ENCODE data around the gene RBP5.

Gene RBP5, protein sequence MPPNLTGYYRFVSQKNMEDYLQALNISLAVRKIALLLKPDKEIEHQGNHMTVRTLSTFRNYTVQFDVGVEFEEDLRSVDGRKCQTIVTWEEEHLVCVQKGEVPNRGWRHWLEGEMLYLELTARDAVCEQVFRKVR

DNA sequence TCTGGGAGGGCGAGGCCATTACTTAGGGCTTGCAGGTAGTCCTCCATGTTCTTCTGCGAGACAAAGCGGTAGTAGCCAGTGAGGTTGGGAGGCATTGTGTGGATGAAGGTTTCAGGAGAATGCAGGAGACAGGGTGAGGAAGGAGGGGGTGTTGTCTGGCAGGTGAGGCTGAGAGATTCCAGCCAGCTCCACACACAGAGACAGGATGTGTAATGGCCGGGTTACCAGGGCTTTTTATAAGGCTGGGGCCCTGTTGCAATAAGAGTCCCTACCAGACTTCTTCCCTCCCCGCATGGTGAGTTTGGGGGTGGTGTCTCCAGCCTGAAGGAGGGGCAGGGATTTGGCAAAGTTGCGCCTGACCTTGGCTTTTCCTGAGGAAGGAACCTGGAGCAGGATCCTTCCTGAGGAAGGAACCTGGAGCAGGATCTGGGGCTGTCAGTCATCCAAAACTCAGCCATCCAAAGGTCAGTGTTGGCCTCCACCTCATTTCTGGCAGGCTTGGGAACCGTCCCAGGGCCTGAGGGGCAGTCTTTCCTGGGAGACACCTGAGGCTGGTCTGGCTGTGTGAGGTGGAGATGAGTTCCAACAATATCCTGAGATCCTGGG, at the start of gene RBP5:
TSS of gene RBP5 (minus strand) at position 209 of the 606 bp plus-strand sequence. CDS start at position 95, 114 bp downstream.
- no peak for DNase-seq

DNA sequence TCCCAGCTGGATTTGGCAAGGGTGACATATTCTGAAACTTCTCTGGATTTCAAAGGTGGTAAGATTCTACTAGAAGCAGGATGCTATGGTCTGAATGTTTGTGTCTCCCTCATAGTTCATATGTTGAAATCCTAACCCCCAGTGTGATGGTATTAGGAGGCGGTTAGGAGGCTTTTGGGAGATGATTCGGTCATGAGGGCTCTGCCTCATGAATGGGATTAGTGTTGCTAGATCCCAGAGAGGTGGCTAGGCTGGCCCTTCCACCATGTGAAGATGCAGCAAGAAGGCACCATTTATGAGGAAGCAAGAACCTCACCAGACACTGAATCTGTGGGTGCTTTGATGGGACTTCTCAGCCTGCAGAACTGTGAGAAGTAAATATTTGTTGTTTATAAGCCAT, 49.8 kb upstream of the RBP5 start:
- no peak for DNase-seq

DNA sequence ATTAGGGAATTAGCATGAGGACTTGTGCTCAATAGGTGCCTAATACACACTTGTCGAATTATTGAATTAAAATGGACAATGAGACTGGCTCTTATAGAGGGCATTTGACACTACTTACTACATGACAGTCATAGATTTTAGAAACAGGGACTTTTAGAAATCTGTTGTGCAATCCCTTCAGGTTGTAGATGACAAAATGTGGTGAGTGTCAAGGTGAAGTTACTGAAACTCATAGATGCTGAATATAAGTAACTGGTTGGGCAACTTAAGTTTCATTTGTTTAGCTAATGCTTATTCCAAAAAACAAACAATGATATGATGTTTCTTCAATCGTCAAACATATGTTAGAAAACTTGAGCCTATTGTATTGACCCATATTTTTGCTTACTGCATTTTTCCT, 47.9 kb upstream of the RBP5 start:
- no peak for DNase-seq

DNA sequence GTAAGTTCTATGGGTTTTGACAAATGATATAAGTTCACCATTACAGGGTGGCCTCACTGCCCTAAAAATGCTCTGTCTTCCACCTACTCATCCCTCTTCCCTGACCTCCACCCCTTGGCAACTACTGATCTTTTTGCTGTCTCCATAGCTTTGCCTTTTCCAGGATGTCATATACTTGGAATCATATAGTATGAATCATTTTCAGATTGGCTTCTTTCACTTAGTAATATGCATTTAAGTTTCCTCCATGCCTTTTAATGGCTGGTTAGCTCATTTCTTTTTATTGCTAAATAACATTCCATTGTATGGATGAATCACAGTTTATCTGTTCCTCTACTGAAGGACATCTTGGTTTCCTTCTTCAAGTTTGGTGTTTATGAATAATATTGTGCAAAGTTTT, 46.8 kb upstream of the RBP5 start:
- no peak for DNase-seq

DNA sequence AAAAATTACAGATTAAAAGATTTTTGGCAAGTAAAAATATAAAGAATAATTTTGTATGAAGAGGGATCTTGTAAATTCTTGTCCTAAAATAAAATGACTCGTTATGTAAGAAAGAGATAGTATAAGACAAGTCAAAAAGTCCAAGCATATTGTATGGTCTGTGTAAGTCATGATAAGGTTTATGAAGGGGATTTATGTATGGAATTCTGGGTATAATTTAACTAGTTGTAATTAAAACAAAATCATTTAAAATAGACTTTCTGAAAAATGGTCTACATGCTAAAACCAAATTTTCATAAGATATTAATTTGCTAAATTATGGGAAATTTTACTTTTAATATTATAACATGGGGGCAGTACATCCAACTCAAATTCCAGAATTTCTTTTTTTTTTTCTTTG, 43.2 kb upstream of the RBP5 start:
- DNase-seq: no peak

DNA sequence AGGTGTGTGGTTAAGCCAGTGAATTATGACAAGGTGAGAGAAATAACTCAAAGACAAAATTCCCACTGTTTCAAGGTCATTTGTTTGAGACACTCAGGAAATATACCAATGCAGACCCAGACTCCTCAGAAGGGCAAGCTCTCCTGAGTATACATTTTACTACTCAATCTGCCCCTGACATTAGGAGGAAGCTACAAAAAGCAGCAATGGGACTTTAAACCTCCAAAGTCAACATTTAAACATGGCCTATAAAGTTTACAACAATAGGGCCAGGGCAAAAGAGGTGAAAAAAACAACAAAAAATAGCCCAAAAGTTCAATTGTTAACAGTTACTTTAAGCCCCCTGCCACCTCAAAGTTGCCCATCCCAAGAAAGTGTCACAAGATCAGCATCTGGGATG, 41.3 kb upstream of the RBP5 start:
- no peak for DNase-seq

DNA sequence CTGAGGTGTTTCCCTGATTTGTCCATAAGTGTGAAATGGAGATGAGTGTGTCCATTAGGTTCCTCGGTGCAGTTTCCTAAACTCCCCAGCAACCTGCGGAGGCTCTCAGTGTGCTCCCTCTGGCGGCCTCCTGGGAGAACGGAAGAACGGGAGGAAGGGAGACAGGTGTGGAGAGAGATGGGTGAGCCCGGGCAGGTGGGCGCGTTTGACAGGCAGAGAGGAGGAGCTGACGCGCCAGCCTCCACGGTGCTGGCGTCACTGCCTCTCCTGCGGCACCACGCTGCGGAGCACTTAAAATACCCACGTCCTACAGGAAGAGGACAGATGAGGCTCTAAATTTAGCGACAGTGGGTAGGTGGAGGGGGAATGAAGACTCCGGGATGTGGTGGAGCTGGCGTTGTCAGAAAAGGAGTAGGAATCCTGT, 34.0 kb upstream of the RBP5 start:
- no peak for DNase-seq

DNA sequence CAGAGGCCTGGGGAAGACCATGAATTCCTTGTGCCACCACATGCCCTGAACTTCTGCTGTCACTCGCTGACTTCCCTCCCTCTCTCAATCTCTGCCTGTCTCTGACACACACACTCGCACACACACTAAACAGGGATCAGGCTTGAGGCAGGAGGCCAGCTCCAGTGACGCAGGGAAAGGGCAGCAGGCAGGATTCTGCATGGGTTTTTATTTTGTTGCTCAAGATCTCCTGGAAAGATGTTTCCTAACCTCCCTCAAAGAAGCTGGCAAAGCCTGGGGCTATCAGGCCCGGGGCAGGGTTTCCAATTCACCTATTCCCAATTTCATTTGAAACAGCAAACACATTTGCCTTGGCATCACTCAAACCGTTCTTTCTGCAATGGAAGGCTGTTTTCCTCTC, 33.1 kb upstream of the RBP5 start:
- DNase-seq: no peak

DNA sequence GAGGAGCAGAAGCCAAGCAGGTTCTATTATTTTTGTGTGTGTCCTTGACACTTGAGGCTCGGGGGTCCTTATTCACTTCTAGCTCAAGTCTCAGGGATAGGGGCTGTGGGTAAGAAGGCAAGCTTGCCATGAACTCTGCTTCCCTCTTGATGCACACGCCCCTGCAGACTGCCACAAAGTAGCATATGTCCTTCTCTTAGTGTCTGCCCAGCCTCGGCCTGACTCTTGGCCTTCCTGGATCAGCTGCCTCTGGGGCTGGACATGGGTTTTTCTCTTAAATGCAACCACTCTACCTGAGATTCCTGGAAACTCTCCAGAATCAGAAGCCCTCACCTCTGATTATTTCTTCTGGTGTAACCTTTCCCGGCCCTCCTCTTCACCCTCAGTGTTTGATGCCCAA, 32.6 kb upstream of the RBP5 start:
- no peak for DNase-seq

DNA sequence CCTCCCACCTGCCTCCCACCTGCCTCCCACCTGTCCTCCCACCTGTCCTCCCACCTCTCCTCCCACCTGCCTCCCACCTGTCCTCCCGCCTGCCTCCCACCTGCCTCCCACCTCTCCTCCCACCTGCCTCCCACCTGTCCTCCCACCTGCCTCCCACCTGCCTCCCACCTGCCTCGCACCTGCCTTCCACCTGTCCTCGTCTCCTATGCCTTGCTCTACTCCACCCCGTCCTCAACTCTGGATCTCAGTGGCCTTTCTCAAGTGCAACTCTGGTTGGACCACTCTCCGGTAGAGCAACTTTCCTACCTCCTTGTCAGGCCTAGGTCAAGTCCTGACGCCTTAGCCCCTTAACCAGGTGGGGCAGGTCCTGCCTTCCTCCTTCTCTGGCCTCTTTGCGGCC, 31.5 kb upstream of the RBP5 start:
- no peak for DNase-seq

DNA sequence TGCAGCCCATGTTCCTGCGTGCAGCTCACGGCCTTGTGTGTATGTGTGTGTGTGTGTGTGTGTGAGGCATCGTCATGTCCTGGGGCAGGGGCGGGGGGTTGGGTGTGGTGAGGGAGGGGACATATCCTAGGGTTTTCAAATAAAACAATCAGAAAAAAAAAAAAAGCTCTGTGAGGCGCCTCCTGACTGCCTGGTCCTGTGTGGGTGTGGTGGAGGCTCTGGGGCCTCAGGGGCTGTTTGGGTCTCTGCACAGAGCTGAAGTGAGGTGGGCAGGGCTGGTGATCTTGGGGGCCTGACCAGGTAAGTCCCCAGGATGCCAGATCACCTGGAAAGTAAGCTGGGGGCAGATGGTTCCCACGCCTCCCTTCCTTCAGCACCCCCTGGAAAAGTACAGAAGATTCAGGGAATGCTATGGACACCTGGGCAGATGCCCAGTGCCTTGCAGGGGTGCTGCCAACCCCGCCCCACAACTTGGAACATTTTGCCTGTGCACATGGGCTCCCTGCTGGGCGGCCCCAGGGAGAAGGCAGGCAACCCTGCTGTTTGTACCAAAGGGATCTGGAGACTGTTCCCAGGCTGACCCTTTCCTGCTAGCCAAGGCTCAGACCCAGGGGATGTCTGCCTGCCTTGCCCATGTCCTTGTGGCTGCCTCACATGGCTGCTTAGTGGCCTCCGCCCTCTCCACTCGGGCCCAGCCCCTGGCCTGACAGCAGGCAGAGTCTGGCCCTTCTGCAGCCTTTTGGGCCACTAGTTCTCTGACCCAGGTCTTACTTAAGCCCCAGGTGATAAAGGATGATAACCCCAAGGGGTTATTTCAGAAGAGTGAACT, 30.3 kb upstream of the RBP5 start:
- no peak for DNase-seq

DNA sequence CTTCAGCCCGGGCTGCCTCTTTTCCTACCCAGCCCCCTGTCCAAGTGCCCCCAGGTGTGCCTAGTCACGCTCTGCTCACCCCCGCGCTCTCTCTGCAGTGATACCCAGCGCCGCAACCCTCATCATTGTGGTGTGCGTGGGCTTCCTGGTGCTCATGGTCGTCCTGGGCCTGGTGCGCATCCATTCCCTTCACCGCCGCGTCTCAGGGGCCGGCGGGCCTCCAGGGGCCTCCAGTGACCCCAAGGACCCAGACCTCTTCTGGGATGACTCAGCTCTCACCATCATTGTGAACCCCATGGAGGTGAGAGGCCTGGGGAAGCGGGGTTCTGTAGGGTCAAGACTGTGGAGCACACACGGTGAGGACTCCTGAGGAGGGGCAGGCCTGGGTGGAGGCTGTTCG, 28.7 kb upstream of the RBP5 start:
- no peak for DNase-seq

DNA sequence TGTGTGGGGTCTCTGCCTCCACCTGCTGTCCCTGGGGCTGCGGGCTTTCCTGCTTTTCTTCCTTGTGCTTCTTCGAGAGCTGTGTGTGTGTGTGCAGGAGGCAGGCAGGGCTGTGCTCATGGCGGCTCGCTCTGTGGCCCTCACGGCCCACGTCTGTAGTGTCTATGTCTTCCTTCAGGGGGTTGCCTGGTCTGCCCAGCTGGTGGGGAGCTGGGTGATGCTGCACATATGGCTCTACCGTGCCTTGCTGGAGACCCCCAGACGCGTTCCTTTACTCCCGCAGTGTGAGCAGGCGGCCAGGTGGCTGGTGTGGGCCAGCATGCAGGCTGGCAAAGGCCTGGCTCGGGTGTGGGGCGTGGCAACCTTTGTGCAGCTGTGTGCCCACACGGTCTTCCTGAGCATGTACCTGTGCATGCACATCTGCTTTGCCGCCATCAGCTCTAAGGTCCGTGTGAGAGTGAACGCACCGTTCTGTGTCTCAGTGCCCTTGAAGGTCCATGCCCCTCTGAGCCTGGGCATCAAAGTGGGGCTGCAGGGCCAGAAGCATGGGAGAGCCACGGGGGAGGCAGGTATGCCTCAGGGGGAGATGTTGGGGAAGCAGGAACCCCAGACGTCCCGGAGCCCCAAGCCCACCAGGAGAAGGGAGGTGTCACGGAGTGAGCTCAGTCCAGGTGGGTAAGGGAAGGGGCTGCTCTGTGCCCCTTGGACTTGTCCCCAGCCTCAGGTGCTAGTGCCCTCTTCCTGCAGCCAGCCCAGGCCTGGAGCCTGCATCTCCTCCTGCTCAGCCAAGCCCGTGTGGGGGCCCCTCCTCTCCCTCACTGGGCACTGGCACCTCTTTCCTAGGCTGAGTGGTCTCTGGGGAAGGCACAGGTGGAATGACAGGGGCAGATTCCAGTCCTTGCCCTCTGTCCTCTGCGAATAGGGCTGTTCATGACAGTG, 27.8 kb upstream of the RBP5 start:
- no peak for DNase-seq

DNA sequence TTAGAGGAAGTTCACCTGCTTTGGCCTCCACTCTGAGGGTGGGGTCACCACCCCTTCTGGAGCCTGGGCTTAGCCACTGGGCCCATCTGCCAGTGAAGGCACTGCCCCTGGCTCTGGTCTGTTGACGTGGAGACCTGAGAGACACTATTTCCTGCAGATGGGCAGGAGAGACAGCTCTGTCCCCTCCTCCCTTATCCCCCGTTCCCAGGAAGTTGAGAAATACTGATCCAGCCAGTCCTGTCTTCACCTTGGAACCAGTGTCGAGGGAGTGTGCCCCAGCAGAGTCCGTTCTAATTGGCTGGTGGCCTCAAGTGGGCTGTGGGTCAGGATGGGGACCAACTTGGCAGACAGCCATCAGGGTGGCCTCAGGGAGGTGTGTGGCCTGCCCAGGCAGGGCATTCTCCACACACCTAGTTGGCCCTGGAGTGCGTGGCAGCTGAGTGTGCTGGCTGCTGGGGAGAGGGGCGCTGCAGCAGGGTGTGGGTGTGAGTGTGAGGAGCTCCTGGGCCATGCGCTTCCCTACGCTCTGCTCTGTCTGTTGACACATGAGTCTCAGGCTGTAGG, 26.9 kb upstream of the RBP5 start:
- no peak for DNase-seq

DNA sequence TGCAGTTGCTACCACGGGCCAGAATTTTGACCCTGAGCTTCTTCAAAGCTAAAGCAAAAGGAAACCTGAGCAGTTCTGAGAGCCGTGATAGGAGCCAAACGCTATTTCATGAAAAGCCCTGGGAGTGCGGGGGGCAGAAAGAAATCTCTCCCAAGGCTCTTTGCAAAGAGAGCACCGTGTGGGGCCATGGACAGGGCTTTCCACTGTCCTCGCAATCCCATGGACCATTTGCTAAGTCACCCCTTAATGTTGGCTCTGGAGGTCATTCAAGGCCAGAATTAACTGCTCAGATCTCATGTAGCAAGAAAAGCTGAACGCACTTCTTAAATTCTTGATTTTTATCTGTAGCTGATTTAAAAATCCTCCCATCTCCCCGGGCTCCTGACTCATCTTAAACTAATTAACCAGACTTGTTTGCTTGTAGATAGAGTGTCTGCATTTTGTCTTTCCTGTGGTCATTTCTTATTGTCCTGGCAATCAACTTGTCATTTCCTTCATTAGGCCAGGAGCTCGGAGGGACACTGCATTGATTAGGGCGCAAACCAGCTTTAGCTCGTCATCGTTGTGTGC, 26.3 kb upstream of the RBP5 start:
- DNase-seq: no peak

DNA sequence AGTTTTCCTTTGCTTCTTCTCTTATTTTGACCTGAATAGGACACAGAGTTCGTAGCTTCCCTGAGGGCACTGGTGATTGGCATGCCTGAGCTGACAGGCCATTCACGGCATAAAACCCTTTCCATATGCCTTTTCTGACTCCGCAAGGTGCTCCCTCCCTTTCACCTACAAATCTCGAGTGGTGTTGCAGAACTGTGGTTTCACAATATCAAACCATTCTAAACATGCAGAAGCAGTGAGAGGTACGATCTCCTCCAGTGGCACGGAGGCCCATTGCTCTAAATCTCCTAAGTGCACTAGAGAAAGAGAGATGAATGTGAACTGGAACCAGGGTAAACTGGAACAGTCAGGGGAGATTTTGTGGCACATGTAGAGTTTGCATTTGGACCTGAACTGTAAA, 25.4 kb upstream of the RBP5 start:
- no peak for DNase-seq

DNA sequence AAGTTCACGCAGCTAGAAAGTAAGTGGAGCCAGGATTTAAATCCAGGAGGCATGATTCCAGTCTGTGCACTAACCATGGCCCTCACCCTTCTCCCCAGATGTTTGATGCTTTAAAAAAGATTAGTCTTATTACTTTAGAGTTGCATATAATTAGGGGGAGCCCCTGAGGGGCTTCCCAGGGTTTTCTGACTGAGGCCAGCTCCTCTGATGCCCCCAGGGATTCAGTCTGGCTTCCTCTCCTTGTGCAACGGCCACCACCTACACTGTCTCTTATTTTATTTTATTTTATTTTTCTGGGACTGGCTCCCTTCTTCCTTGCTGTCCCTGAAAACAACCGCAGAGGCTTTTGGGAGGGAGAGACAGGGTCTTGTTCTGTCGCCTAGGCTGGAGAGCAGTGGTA, 24.1 kb upstream of the RBP5 start:
- DNase-seq: no peak

DNA sequence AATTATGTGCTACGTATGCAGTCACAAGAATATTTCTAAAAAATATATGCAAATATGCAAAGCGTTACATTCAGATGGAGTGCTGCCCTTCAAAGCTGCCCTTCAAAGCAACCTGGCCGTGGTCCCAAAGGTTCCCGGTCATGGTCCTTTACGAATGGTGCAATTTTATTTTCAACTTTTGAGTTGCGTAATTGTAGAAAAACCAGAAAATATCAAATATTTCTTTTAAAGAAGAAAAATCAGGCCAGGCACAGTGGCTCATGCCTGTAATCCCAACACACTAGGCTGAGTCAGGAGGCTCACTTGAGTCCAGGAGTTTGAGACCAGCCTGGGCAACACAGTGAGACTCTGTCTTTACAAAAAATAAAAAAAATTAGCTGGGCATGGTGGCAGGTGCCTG, 22.8 kb upstream of the RBP5 start:
- no peak for DNase-seq

DNA sequence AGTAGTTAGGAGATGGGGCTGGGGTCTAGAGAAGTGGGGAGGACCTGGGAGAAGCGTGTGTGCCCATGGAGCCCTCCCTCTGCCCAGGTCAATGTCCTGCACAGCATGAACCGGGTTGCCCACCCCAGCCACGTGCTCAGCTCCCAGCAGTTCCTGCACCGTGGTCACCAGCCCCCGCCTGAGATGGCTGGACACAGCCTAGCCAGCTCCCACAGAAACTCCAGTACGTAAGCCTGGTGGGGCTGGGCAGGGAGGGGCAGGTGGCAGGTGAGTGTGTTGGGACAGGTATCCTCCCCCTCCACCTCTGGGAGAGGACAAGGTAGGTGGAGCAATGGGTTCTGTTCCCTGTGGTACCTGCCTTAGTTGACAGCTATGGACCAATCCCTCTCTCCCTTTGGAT, 22.2 kb upstream of the RBP5 start:
- DNase-seq: no peak

DNA sequence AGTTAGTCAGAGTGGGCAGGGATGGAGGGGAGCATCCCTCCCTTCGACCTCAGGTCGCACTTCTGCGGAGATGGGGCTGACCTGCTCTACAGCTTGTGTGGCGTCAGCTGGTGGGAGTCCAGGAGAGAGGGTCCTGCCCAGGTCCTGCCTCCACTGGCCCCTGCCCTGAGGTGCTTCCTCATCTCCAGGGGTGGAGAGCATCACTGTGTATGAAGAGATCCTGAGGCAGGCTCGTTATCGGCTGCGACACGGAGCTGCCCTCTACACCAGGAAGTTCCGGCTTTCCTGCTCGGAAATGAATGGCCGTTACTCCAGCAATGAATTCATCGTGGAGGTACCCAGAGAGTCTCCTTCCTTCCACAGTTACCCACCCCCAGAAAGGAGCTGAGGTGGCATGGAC, 21.7 kb upstream of the RBP5 start:
- no peak for DNase-seq

DNA sequence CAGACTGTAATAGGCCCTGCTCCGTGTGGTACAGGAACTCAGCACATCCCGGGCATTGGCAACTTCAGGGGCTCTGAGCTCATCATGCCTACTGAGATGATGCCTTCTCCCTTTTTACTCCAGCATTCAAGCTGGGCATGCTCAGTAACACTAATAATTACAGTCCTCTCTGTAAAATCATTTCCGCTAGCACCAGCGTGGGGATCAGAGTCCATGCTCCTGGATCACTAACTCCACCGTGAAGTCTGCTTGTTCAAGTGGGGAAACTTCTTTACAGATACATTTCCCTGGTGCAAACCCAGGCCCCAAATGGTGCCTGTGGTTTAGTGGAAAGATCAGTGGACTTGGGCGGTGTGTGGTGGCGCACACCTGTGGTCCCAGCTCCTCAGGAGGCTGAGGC, 18.2 kb upstream of the RBP5 start:
- DNase-seq: no peak

DNA sequence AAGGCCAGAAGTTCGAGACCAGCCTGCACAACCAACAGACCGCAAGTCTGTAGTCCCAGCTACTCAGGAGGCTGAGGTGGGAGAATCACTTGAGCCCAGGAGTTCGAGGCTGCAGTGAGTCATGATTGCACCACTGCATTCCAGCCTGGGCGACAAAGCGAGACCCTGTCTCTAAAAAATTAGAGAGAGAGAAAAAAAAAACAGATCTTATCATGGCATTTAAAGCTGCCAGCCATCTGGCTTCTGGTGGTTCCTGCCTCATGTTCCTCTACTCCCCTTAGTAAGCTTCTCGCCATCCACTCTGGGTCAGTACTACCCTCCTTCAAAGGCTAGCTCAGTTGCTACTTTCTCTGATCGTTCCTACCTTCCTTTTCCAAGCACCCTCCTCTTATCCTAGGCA, 17.5 kb upstream of the RBP5 start:
- no peak for DNase-seq

DNA sequence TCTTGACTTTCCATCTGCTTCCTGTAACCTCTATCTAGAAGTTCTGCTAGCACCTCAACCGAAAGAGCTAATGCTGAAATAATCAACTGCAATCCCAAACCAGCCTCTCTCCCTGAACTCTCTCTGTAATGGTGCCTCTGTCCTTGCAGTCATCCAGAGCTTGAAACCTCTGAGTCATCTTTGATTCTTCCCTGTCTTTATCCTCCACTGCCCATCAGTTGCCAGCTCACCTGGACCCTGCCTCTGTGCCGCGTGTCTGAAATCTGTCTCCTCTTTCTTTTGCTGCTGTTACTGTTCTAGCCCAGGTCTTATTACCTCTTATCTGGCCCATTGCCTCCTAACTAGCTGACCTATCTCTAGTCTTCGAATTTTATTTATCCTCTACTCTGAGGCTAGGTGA, 17.0 kb upstream of the RBP5 start:
- DNase-seq: no peak

Data from NCI-H524 treated with DMSO at 0.1 percent for 48 hours (cell line).